Loucy (cell line): ENCODE data around the gene URI1.

Source experiments
- H2AFZ ChIP-seq: fragments of 200-600 bp; sonication (generic); 2 replicates; pipeline ENCODE4 v1.6.0; 2016; ENCODE audit warnings: antibody characterized with exemption, mild to moderate bottlenecking, low read length, moderate library complexity
- H3F3A ChIP-seq: fragments of 200-600 bp; 2 replicates; pipeline ENCODE4 v1.6.0; 2016; ENCODE audit warnings: antibody characterized with exemption, low read depth, mild to moderate bottlenecking
- H3K27me3 ChIP-seq: fragments of 200-600 bp; sonication (generic); 2 replicates; pipeline ENCODE4 v1.6.1; 2014; ENCODE audit warnings: low read length, mild to moderate bottlenecking; ENCODE audit not compliant: insufficient read depth, poor library complexity, severe bottlenecking
- H3K36me3 ChIP-seq: fragments of 200-600 bp; sonication (generic); 2 replicates; pipeline ENCODE4 v1.6.1; 2016; ENCODE audit warnings: low read length; ENCODE audit not compliant: insufficient read depth
- H3K4me1 ChIP-seq: fragments of 200-600 bp; sonication (generic); 2 replicates; pipeline ENCODE4 v1.5.1; 2014; ENCODE audit warnings: low read length, mild to moderate bottlenecking; ENCODE audit not compliant: insufficient read depth, poor library complexity, severe bottlenecking
- H3K4me2 ChIP-seq: fragments of 200-600 bp; sonication (generic); 2 replicates; pipeline ENCODE4 v1.6.0; 2014; ENCODE audit warnings: antibody characterized with exemption, low read length, low read depth, mild to moderate bottlenecking; ENCODE audit not compliant: poor library complexity, severe bottlenecking
- H3K4me3 ChIP-seq: fragments of 200-600 bp; sonication (generic); 2 replicates; pipeline ENCODE4 v1.5.1; 2014; ENCODE audit warnings: low read length, mild to moderate bottlenecking, mixed read lengths; ENCODE audit not compliant: poor library complexity, severe bottlenecking
- H3K79me2 ChIP-seq: fragments of 200-600 bp; sonication (generic); 2 replicates; pipeline ENCODE4 v1.6.1; 2014; ENCODE audit warnings: low read length; ENCODE audit not compliant: insufficient read depth
- H3K9ac ChIP-seq: fragments of 200-600 bp; sonication (generic); 2 replicates; pipeline ENCODE4 v1.6.0; 2014; ENCODE audit warnings: mild to moderate bottlenecking, low read depth, low read length, moderate library complexity; ENCODE audit not compliant: poor library complexity, severe bottlenecking
- H3K9me2 ChIP-seq: fragments of 200-600 bp; sonication (generic); replicated peaks from 2 replicates; pipeline ENCODE4 v1.6.1; 2016; ENCODE audit warnings: low read depth, low read length, mixed read lengths
- H3K9me3 ChIP-seq: fragments of 200-600 bp; sonication (generic); 2 replicates; pipeline ENCODE4 v1.6.1; 2014; ENCODE audit warnings: mild to moderate bottlenecking, antibody characterized with exemption, low read length, low read depth; ENCODE audit not compliant: insufficient read depth
- H4K20me1 ChIP-seq: fragments of 200-600 bp; sonication (generic); 2 replicates; pipeline ENCODE4 v1.6.0; 2014; ENCODE audit warnings: antibody characterized with exemption, low read length, mild to moderate bottlenecking; ENCODE audit not compliant: insufficient read depth, poor library complexity, severe bottlenecking
- CTCF ChIP-seq: fragments of 200-600 bp; sonication (generic); conservative IDR thresholded peaks from 2 replicates; pipeline ENCODE4 v1.5.1; 2014; ENCODE audit warnings: mild to moderate bottlenecking, antibody characterized with exemption, low read length
- EZH2phosphoT487 ChIP-seq: fragments of 200-600 bp; IDR thresholded peaks from 2 replicates; pipeline ENCODE4 v1.6.1; 2018; ENCODE audit warnings: antibody characterized with exemption, mild to moderate bottlenecking, moderate library complexity, borderline replicate concordance

URI1 gene

DNA sequence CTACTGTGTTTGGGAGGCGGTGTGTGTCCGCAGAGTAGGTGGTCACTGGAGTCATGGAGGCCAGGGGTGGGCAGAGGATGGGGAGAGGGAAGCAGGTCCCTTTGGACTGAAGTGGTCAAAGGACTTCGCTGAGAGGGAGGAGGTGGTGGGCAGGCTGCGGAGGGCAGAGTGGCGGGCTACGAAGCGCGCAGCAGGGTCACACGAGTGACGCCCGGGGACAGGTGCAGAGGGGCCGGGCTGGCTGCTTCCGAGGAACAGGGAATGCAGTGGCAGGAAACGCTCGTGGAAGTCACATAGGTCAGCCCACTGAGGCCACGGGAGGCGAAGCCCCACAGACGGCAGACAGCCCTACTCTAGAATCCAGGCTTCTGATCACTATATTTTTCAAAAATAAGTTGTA is 111.5 kb downstream of the URI1 start:
- TF ChIP-seq CTCF (no peak), EZH2phosphoT487 (no peak)
- Histone ChIP-seq H3K79me2 (no peaks in the 10 kb centered on the region), H4K20me1 (no peaks in the 10 kb centered on the region), H3K4me3 (no peak overlapping the region), H3F3A (no peaks in the 10 kb centered on the region), H3K36me3 (no peaks in the 10 kb centered on the region), H3K4me2 (no peak overlapping the region), H3K27me3 (no peaks in the 10 kb centered on the region), H3K9me2 (no peaks in the 10 kb centered on the region), H3K9ac (no peak overlapping the region), H3K9me3 (no peaks in the 10 kb centered on the region), H2AFZ (no peak overlapping the region), H3K4me1 (peaks cover 4% of the 10 kb centered on the region)

DNA sequence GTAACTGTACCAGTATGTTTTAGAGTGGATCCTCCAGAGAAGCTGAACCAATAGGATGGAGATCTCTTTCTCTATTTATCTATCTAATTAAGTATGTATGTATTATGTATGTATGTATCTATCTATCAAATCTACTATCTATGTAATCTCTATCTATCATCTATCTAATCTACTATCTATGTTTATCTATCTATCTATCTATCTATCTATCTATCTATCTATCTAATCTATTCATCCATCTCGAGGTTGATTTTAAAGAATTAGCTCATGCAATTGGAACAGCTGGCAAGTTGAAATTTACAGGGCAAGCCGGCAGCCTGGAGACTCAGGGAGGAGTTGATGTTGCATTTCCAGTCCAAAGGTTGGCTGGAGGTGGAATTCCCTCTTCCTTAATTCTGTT is 112.2 kb downstream of the URI1 start:
- Histone ChIP-seq H3F3A (no peaks in the 10 kb centered on the region), H3K9ac (no peak overlapping the region), H3K9me3 (no peaks in the 10 kb centered on the region), H2AFZ (no peak overlapping the region), H3K4me2 (no peak overlapping the region), H3K36me3 (no peaks in the 10 kb centered on the region), H3K9me2 (no peaks in the 10 kb centered on the region), H3K4me1 (no peaks in the 10 kb centered on the region), H3K4me3 (no peak overlapping the region), H3K79me2 (no peaks in the 10 kb centered on the region), H3K27me3 (no peaks in the 10 kb centered on the region), H4K20me1 (no peaks in the 10 kb centered on the region)
- TF ChIP-seq EZH2phosphoT487: no peak
- TF ChIP-seq CTCF: no peak

DNA sequence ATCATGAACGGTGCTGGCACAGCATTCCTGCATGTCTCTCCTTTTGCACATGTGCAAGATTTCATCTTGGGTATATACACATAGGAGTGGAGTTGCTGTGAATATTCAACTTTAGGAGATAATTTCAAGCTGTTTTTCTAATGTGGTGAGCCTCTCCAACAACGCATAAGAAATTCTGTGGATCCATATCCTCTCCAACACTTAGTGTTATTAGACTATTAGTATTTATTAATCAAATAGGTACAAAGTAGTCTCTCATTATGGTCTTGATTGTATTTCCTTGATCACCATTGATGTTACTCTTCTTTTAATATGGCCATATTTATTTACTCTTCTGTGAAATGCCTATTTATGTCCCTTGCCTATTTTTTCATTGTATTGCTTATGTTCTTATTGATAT is 114.5 kb downstream of the URI1 start:
- Histone ChIP-seq H3K4me3 (no peak overlapping the region), H3K9me2 (no peaks in the 10 kb centered on the region), H3K4me1 (no peaks in the 10 kb centered on the region), H2AFZ (no peak overlapping the region), H4K20me1 (no peaks in the 10 kb centered on the region), H3K9me3 (no peaks in the 10 kb centered on the region), H3K4me2 (no peak overlapping the region), H3K36me3 (no peaks in the 10 kb centered on the region), H3K79me2 (no peaks in the 10 kb centered on the region), H3F3A (no peaks in the 10 kb centered on the region), H3K27me3 (no peaks in the 10 kb centered on the region), H3K9ac (no peak overlapping the region)
- TF ChIP-seq CTCF: no peak
- no peak for TF ChIP-seq EZH2phosphoT487
